ENCODE measurements around the gene ASTN1. TPM values are rescaled to one million over a fixed set of nuclear protein-coding genes. Genes with fewer than 3 reads are reported as not detected.

Gene ASTN1
- total and polyA plus RNA-seq, 2 experiments from 2014 or later: 9.3 to 34.2 TPM

DNA sequence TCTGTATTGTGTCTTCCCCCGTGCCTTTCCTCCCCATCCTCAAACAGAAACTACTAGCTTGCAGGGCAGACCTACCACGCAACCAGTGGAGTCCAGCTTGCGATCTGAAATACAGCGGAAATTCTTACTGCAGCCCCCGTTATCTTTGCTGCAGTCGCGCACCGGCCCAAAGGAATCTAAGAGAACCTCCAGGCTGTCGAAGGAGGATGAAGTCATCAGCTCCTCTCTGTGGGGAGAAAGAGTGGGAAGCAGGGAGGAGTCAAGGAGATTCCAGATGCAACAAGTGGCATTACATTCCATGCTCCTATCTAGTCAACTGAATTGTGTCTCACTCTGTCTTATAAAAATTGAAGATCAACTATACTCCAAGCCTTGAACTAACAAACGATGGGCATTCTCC lies 206.9 kb downstream of the ASTN1 start:
- no peaks in the 10 kb centered on the region for H3K9me3 ChIP-seq (ENCODE audit: low read depth)
- no peak for TF ChIP-seq CTCF (IDR thresholded peaks at IDR 0.05; ENCODE audit: low read depth, low read length)
- H3K4me1 ChIP-seq (ENCODE audit: low read depth): peaks cover 2% of the 10 kb centered on the region
- H3K27me3 ChIP-seq: no peaks in the 10 kb centered on the region
- H3K4me3 ChIP-seq: no peak overlapping the region
- no peak overlapping the region for H3K27ac ChIP-seq
- no peaks in the 10 kb centered on the region for H3K36me3 ChIP-seq
- DNase-seq (ENCODE audit: low read depth in 1 of 2, low spot score in 1 of 2): peak in 1 of 2 donors; percentile 19

DNA sequence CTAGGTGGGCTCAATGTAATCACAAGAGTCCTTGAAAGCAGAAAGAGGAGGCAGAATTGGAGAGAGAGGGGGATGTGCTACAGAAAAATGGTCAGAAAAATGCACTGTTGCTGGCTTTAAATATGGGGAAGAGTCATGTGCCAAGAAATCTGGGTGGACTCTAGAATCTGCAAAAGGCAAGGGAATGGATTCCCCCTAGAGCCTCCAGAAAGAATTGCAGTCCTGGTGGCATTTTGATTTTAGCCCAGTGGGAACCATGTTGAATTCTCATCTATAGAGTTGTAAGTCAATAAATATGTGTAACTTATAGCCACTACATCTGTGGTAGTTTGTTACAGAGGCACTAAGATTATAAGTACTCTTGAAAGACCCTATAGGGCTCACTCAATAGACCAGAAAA lies 210.3 kb downstream of the ASTN1 start:
- no peaks in the 10 kb centered on the region for H3K36me3 ChIP-seq
- DNase-seq (ENCODE audit: low read depth in 1 of 2, low spot score in 1 of 2): peak in 1 of 2 donors; percentile 18
- peak; percentile 37 for TF ChIP-seq CTCF (IDR thresholded peaks at IDR 0.05; ENCODE audit: low read depth, low read length)

GRCh38 chr1:176950736-176951324 lies 213.7 kb downstream of the ASTN1 start:
- peaks cover 2% of the 10 kb centered on the region for H3K4me1 ChIP-seq (ENCODE audit: low read depth)
- H3K27me3 ChIP-seq: no peaks in the 10 kb centered on the region
- no peaks in the 10 kb centered on the region for H3K9me3 ChIP-seq (ENCODE audit: low read depth)
- H3K27ac ChIP-seq: no peak overlapping the region
- no peaks in the 10 kb centered on the region for H3K36me3 ChIP-seq
- H3K4me3 ChIP-seq: no peak overlapping the region
- no peak for DNase-seq (ENCODE audit: low read depth in 1 of 2, low spot score in 1 of 2)
- TF ChIP-seq CTCF (IDR thresholded peaks at IDR 0.05; ENCODE audit: low read depth, low read length): no peak

More for the DNA sequence above, 210.3 kb downstream of the ASTN1 start:
- Histone ChIP-seq H3K27ac (no peak overlapping the region), H3K9me3 (ENCODE audit: low read depth) (no peaks in the 10 kb centered on the region), H3K4me3 (no peak overlapping the region), H3K27me3 (no peaks in the 10 kb centered on the region), H3K4me1 (ENCODE audit: low read depth) (peaks cover 2% of the 10 kb centered on the region)

DNA sequence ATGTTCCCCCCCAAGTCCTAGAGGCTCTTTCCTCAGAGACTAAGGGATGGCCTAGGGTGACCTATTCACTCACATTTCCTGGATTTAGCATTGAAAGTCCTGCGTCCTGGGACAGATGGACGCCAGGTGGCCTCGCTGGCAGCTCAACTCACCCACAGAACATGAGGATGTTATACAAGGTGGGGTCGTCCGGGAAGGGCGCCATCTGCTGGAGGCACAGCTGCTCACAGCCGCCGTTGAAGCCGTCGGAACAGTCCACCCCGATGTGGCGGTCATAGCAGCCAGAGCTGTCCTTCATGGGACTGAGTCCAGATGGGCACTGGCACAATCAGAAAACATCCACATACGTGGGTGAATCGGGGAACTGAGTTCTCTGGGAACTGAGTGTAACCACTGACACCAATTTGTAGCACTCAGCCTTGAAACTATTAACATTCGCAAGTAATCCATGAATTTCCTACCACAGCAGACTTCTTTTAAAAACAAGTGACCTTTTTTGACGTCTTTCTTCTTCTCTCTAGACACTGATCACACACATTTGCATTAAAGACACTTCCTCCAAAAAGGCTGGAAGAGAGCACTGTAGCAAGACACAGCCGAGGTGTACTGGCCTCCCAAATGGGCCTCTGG lies 215.4 kb downstream of the ASTN1 start:
- Histone ChIP-seq H3K36me3 (no peaks in the 10 kb centered on the region), H3K27ac (no peak overlapping the region), H3K4me3 (no peak overlapping the region), H3K27me3 (no peaks in the 10 kb centered on the region), H3K9me3 (ENCODE audit: low read depth) (no peaks in the 10 kb centered on the region), H3K4me1 (ENCODE audit: low read depth) (peaks cover 2% of the 10 kb centered on the region)
- peak; percentile 72 to 84 for DNase-seq (ENCODE audit: low read depth in 1 of 2, low spot score in 1 of 2)
- TF ChIP-seq CTCF (IDR thresholded peaks at IDR 0.05; ENCODE audit: low read depth, low read length): peak; percentile 79

GRCh38 chr1:176944606-176945005 lies 219.9 kb downstream of the ASTN1 start:
- DNase-seq (ENCODE audit: low read depth in 1 of 2, low spot score in 1 of 2): no peak
- no peaks in the 10 kb centered on the region for H3K9me3 ChIP-seq (ENCODE audit: low read depth)

More at GRCh38 chr1:176944606-176945005, 219.9 kb downstream of the ASTN1 start:
- no peak overlapping the region for H3K27ac ChIP-seq
- no peak for TF ChIP-seq CTCF (IDR thresholded peaks at IDR 0.05; ENCODE audit: low read depth, low read length)
- no peaks in the 10 kb centered on the region for H3K4me1 ChIP-seq (ENCODE audit: low read depth)
- no peaks in the 10 kb centered on the region for H3K27me3 ChIP-seq
- no peaks in the 10 kb centered on the region for H3K36me3 ChIP-seq
- H3K4me3 ChIP-seq: no peak overlapping the region

Data from cardiac muscle cell (in vitro differentiated cells and primary cell).